HL-60 (cell line): ENCODE measurements around the gene NXT1.

Experiments used
- DNase-seq, 2 experiments: peaks; one replicate each; pipeline ENCODE4 v3.0.0-alpha.2; 2010 to 2020; ENCODE audit warnings: low read depth in 1 of 2, low spot score in 1 of 2
- H3K27ac ChIP-seq: fragments of 250-450 bp; sonication (Bioruptor Pico); replicated peaks from 2 replicates; pipeline ENCODE4 v1.5.1; 2020; ENCODE audit warnings: mild to moderate bottlenecking, moderate library complexity
- H3K27me3 ChIP-seq: fragments of 250-450 bp; sonication (Bioruptor Pico); 2 replicates; pipeline ENCODE4 v1.5.1; 2021; ENCODE audit warnings: mild to moderate bottlenecking, moderate library complexity; ENCODE audit not compliant: insufficient read depth, poor library complexity, severe bottlenecking
- H3K4me3 ChIP-seq: replicated peaks from 2 replicates; pipeline ENCODE4 v1.5.1; 2011; ENCODE audit warnings: mild to moderate bottlenecking, control low read depth, low read length; ENCODE audit not compliant: insufficient read depth
- CTCF ChIP-seq: IDR thresholded peaks from one replicate; pipeline ENCODE4 v1.5.1; 2011; ENCODE audit warnings: low read length, control low read depth, inconsistent platforms; ENCODE audit not compliant: insufficient read depth
- GABPA ChIP-seq: IDR thresholded peaks from 2 replicates; pipeline ENCODE4 v1.6.1; 2012; ENCODE audit warnings: low read depth
- POLR2AphosphoS5 ChIP-seq: IDR thresholded peaks from 2 replicates; pipeline ENCODE4 v1.6.1; 2012; ENCODE audit warnings: low read depth
- REST ChIP-seq: IDR thresholded peaks from 2 replicates; pipeline ENCODE4 v1.6.1; 2012; ENCODE audit warnings: low read depth; ENCODE audit not compliant: insufficient replicate concordance
- SPI1 ChIP-seq: IDR thresholded peaks from 2 replicates; pipeline ENCODE4 v1.6.1; 2012; ENCODE audit warnings: low read depth, mild to moderate bottlenecking, borderline replicate concordance

NXT1 gene

GRCh38 chr20:23369072-23369823 lies 18.7 kb downstream of the NXT1 start:
- Histone ChIP-seq H3K27me3 (no peaks in the 10 kb centered on the region), H3K4me3 (no peak overlapping the region), H3K27ac (no peak overlapping the region)
- DNase-seq, result no peak
- TF ChIP-seq GABPA (no peak), POLR2AphosphoS5 (0 out of 2 replicates have a peak, but pooled peaks have one; percentile 14)

- no peaks in the 10 kb centered on the region for H3K27me3 ChIP-seq
- no peak overlapping the region for H3K27ac ChIP-seq
- no peak overlapping the region for H3K4me3 ChIP-seq
- no peak for DNase-seq
- TF ChIP-seq POLR2AphosphoS5 (no peak), GABPA (no peak), CTCF (no peak), SPI1 (no peak), REST (no peak)
Measured at GRCh38 chr20:23370274-23370673, 19.7 kb downstream of the NXT1 start.

- no peaks in the 10 kb centered on the region for H3K27me3 ChIP-seq
- no peak overlapping the region for H3K4me3 ChIP-seq
- TF ChIP-seq SPI1 (no peak), CTCF (no peak), GABPA (no peak), POLR2AphosphoS5 (no peak), REST (no peak)
- no peak overlapping the region for H3K27ac ChIP-seq
- no peak for DNase-seq
Measured at GRCh38 chr20:23370873-23371272, 20.3 kb downstream of the NXT1 start.

- no peak overlapping the region for H3K4me3 ChIP-seq
- no peak for DNase-seq
- TF ChIP-seq SPI1, result no peak
- H3K27me3 ChIP-seq, result no peaks in the 10 kb centered on the region
- no peak overlapping the region for H3K27ac ChIP-seq
Measured at GRCh38 chr20:23371496-23371895, 20.9 kb downstream of the NXT1 start.

GRCh38 chr20:23374441-23374840 lies 23.9 kb downstream of the NXT1 start:
- H3K4me3 ChIP-seq, result no peak overlapping the region
- H3K27ac ChIP-seq, result no peak overlapping the region
- H3K27me3 ChIP-seq, result no peaks in the 10 kb centered on the region
- DNase-seq, result no peak
- TF ChIP-seq REST, result no peak
- TF ChIP-seq GABPA, result no peak
- no peak for TF ChIP-seq SPI1
